Measurements from ENCODE around the gene MARK1.

MARK1 gene

DNA sequence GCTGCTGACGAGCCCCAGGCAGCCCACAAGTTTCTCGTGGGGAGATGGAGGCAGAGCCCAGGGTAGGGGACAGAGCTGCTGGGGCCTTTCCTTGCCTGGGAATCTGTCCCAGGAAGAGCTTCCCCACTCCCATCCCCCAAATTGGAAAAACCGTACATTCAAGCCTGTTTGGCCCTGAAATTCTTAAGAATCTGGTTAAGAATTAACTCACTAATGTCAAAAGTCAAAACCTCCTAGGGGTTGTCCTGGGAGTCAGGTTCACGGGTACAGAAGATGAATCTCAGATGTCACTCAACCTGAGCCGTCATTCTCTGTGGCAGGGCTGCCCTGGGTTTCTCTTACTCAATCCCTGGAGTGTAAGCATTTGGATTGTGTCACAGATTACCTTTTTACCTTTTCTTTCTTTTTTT lies 170.7 kb downstream of the MARK1 start:
- DNase-seq (ENCODE audit: low spot score) = no peak
- Histone ChIP-seq H3K9me3 (ENCODE audit: severe bottlenecking) (no peaks in the 10 kb centered on the region), H3K4me3 (ENCODE audit: severe bottlenecking) (no peak overlapping the region), H3K36me3 (ENCODE audit: low read depth) (no peaks in the 10 kb centered on the region), H3K27me3 (ENCODE audit: insufficient read depth, poor library complexity, severe bottlenecking) (no peaks in the 10 kb centered on the region), H3K27ac (ENCODE audit: poor library complexity, severe bottlenecking) (no peak overlapping the region), H3K4me1 (ENCODE audit: insufficient read depth, poor library complexity, severe bottlenecking) (no peaks in the 10 kb centered on the region)
- TF ChIP-seq, protein P1, sequence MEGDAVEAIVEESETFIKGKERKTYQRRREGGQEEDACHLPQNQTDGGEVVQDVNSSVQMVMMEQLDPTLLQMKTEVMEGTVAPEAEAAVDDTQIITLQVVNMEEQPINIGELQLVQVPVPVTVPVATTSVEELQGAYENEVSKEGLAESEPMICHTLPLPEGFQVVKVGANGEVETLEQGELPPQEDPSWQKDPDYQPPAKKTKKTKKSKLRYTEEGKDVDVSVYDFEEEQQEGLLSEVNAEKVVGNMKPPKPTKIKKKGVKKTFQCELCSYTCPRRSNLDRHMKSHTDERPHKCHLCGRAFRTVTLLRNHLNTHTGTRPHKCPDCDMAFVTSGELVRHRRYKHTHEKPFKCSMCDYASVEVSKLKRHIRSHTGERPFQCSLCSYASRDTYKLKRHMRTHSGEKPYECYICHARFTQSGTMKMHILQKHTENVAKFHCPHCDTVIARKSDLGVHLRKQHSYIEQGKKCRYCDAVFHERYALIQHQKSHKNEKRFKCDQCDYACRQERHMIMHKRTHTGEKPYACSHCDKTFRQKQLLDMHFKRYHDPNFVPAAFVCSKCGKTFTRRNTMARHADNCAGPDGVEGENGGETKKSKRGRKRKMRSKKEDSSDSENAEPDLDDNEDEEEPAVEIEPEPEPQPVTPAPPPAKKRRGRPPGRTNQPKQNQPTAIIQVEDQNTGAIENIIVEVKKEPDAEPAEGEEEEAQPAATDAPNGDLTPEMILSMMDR (IDR thresholded peaks at IDR 0.05; ENCODE audit: poor library complexity, severe bottlenecking) = no peak
- no peak for ATAC-seq (ENCODE audit: low read depth)

DNA sequence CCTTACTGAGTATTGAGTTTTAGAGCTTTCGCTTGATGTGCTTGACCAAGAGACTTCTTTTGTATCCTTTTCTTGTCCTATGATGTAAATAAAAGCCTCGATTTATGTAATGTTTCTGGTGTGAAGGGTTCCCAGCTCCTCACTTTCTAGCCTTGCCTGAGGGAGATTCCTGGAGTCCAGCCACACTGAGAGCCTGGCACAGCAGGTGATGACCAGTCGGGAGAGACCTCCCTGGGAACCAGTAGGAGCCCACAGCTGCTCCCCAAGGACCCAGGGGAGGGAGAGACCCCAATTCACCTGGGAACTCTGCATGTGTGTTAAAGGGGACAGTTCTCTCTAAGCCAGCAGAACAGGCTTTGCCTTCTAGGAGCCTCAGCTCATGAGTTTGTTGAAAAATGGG lies 171.1 kb downstream of the MARK1 start:
- no peak overlapping the region for H3K4me3 ChIP-seq (ENCODE audit: severe bottlenecking)
- H3K9me3 ChIP-seq (ENCODE audit: severe bottlenecking) = no peaks in the 10 kb centered on the region
- TF ChIP-seq, protein P1 (IDR thresholded peaks at IDR 0.05; ENCODE audit: poor library complexity, severe bottlenecking) = no peak
- no peak overlapping the region for H3K27ac ChIP-seq (ENCODE audit: poor library complexity, severe bottlenecking)
- ATAC-seq (ENCODE audit: low read depth) (no peak), DNase-seq (ENCODE audit: low spot score) (no peak)
- H3K36me3 ChIP-seq (ENCODE audit: low read depth) = no peaks in the 10 kb centered on the region
- H3K4me1 ChIP-seq (ENCODE audit: insufficient read depth, poor library complexity, severe bottlenecking) = no peaks in the 10 kb centered on the region
- no peaks in the 10 kb centered on the region for H3K27me3 ChIP-seq (ENCODE audit: insufficient read depth, poor library complexity, severe bottlenecking)

DNA sequence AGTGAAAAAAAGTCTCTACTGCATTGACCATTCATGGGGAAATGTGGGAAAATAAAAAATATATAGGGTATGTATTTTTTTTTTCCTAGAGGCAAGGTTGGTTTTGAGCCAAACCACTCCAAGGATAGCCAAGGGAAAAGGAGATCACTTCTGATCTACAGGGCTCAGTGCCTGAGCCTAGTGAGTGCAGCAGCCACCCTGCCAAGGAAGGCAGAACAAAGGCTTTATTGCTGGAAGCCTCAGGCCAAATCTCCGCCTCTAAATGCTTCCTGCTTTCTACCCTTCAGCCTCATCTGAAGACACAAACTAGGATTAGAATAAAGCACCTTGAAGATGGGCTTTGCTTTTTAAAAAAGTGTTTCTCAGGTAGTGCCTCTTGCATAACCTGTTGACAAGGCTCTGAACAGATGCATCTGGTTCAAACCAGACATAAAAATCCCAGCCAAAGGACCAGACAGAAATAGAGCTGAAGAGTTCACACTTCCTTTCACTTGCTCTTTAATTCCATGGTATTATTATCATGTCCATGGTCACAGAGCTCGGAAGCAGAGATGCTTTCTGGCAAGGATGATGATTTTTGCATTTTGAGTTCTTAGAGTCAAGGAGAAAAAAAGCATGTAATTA lies 172.7 kb downstream of the MARK1 start:
- Histone ChIP-seq H3K36me3 (ENCODE audit: low read depth) (no peaks in the 10 kb centered on the region), H3K4me1 (ENCODE audit: insufficient read depth, poor library complexity, severe bottlenecking) (no peaks in the 10 kb centered on the region), H3K4me3 (ENCODE audit: severe bottlenecking) (no peak overlapping the region), H3K27me3 (ENCODE audit: insufficient read depth, poor library complexity, severe bottlenecking) (no peaks in the 10 kb centered on the region), H3K27ac (ENCODE audit: poor library complexity, severe bottlenecking) (no peak overlapping the region), H3K9me3 (ENCODE audit: severe bottlenecking) (no peaks in the 10 kb centered on the region)
- TF ChIP-seq, protein P1 (IDR thresholded peaks at IDR 0.05; ENCODE audit: poor library complexity, severe bottlenecking) = no peak
- ATAC-seq (ENCODE audit: low read depth) (no peak), DNase-seq (ENCODE audit: low spot score) (no peak)

DNA sequence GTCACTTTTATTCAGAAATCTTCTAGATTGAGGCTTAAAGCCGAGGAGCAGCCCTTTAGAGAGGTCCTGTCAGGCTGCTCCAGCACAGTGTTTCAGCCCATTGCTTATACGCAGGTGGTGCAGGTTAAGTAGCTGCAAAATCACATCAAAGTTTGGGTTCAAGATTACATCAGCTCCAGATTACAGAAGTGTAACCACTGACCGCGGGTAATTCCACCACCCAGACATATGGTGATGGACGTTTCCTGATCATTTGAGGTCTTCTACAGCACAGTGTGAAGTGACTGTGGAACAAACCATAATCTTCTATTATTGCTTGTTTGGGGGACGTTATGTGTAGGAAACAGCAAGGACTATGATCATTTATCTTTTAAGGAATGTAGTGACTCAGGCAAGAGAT lies 174.0 kb downstream of the MARK1 start:
- Histone ChIP-seq H3K9me3 (ENCODE audit: severe bottlenecking) (no peaks in the 10 kb centered on the region), H3K4me3 (ENCODE audit: severe bottlenecking) (no peak overlapping the region), H3K4me1 (ENCODE audit: insufficient read depth, poor library complexity, severe bottlenecking) (no peaks in the 10 kb centered on the region), H3K27ac (ENCODE audit: poor library complexity, severe bottlenecking) (no peak overlapping the region), H3K27me3 (ENCODE audit: insufficient read depth, poor library complexity, severe bottlenecking) (no peaks in the 10 kb centered on the region), H3K36me3 (ENCODE audit: low read depth) (no peaks in the 10 kb centered on the region)
- TF ChIP-seq, protein P1 (IDR thresholded peaks at IDR 0.05; ENCODE audit: poor library complexity, severe bottlenecking) = no peak
- DNase-seq (ENCODE audit: low spot score) (no peak), ATAC-seq (ENCODE audit: low read depth) (no peak)

DNA sequence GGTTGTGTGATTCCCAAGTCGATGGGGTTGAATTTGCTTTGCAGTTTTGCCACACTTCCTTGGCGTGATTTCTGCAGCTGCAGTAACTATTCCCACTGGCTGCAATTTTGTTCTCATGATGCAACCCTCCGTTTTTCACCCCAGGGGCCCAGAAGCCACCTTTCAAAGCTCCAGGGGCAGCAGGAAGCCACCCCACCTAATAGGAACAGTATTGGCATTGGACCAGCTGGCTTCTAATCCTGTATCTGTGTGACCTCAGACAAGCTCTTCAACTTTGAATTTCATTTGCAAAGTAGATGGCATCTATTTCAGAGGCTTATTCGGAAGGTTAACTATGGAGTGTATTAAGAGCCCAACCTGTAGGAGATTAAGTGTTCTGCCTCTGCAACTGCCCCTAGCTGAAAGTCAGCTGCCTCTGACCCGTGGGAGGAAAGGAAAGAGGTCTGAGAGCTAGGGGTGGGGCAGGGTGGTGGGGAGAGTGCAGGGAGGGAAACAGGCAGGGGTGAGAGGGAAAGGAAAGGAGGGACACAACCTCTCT lies 174.9 kb downstream of the MARK1 start:
- no peak for DNase-seq (ENCODE audit: low spot score)
- ATAC-seq (ENCODE audit: low read depth) = no peak
- Histone ChIP-seq H3K4me1 (ENCODE audit: insufficient read depth, poor library complexity, severe bottlenecking) (no peaks in the 10 kb centered on the region), H3K4me3 (ENCODE audit: severe bottlenecking) (no peak overlapping the region), H3K27ac (ENCODE audit: poor library complexity, severe bottlenecking) (no peak overlapping the region), H3K9me3 (ENCODE audit: severe bottlenecking) (no peaks in the 10 kb centered on the region), H3K36me3 (ENCODE audit: low read depth) (no peaks in the 10 kb centered on the region), H3K27me3 (ENCODE audit: insufficient read depth, poor library complexity, severe bottlenecking) (no peaks in the 10 kb centered on the region)
- TF ChIP-seq, protein P1 (IDR thresholded peaks at IDR 0.05; ENCODE audit: poor library complexity, severe bottlenecking) = no peak

Measured in RWPE2 (cell line).